Activated CD8-positive, alpha-beta memory T cell treated with anti-CD3 and anti-CD28 coated beads, Interleukin-2, amount 50 U/mL, for 24 hours (primary cell): Measurements from ENCODE around the gene KCNJ6.

Source experiments
- DNase-seq: peaks from one replicate; pipeline ENCODE4 v3.0.0-alpha.2; 2020; ENCODE audit errors: extremely low read depth

Gene KCNJ6

GRCh38 chr21:37566790-37567615, 349.3 kb downstream of the KCNJ6 start:
- no peak for DNase-seq

GRCh38 chr21:37565530-37566223, 350.6 kb downstream of the KCNJ6 start:
- DNase-seq: no peak

GRCh38 chr21:37564924-37565529, 351.2 kb downstream of the KCNJ6 start:
- DNase-seq: no peak

- DNase-seq: peak; percentile 80
These were observed 351.8 kb downstream of the KCNJ6 start for GRCh38 chr21:37564341-37564923.

GRCh38 chr21:37563641-37564340, 352.5 kb downstream of the KCNJ6 start:
- peak; percentile 76 for DNase-seq

- peak; percentile 5 for DNase-seq
These were observed 353.2 kb downstream of the KCNJ6 start for GRCh38 chr21:37562920-37563640.

- DNase-seq: no peak
These were observed 354.0 kb downstream of the KCNJ6 start for GRCh38 chr21:37561941-37562919.

GRCh38 chr21:37561506-37561905, 354.8 kb downstream of the KCNJ6 start:
- DNase-seq: no peak

GRCh38 chr21:37560385-37560784, 355.9 kb downstream of the KCNJ6 start:
- no peak for DNase-seq

GRCh38 chr21:37558676-37559211, 357.5 kb downstream of the KCNJ6 start:
- DNase-seq: no peak
